BLaER1 treated with 17β-estradiol and CSF1 and Interleukin-3, amounts not matched to agents 10 nM and 100 nM (cell line): ENCODE data around the gene MYO1E.

Experiments
- H3K27ac ChIP-seq, 11 experiments: shearing (Covaris generic); formaldehyde crosslinking; 2 replicates each; pipeline ENCODE4 v1.8.1; 2022
- H3K27me3 ChIP-seq, 11 experiments: shearing (Covaris generic); formaldehyde crosslinking; 2 replicates each; pipeline ENCODE4 v1.8.1; 2022
- H3K36me3 ChIP-seq, 11 experiments: shearing (Covaris generic); formaldehyde crosslinking; 2 replicates each; pipeline ENCODE4 v1.8.1; 2022
- H3K4me1 ChIP-seq, 10 experiments: shearing (Covaris generic); formaldehyde crosslinking; 2 replicates each; pipeline ENCODE4 v1.8.1; 2022
- H3K4me2 ChIP-seq, 11 experiments: shearing (Covaris generic); formaldehyde crosslinking; 2 replicates each; pipeline ENCODE4 v1.8.1; 2022
- H3K4me3 ChIP-seq, 10 experiments: shearing (Covaris generic); formaldehyde crosslinking; 2 replicates each; pipeline ENCODE4 v1.8.1; 2022
- H3K9ac ChIP-seq, 11 experiments: shearing (Covaris generic); formaldehyde crosslinking; 2 replicates each; pipeline ENCODE4 v1.8.1; 2022
- H3K9me3 ChIP-seq, 11 experiments: shearing (Covaris generic); formaldehyde crosslinking; replicated peaks in 1 of 11; 2 replicates each; pipeline ENCODE4 v1.8.1; 2022
- H4K20me1 ChIP-seq, 11 experiments: shearing (Covaris generic); formaldehyde crosslinking; 2 replicates each; pipeline ENCODE4 v1.8.1; 2022
- Cebpa-rat ChIP-seq, 11 experiments: shearing (Covaris generic); IDR thresholded peaks; 2 replicates each; pipeline ENCODE4 v1.8.1; 2022

The MYO1E gene

DNA sequence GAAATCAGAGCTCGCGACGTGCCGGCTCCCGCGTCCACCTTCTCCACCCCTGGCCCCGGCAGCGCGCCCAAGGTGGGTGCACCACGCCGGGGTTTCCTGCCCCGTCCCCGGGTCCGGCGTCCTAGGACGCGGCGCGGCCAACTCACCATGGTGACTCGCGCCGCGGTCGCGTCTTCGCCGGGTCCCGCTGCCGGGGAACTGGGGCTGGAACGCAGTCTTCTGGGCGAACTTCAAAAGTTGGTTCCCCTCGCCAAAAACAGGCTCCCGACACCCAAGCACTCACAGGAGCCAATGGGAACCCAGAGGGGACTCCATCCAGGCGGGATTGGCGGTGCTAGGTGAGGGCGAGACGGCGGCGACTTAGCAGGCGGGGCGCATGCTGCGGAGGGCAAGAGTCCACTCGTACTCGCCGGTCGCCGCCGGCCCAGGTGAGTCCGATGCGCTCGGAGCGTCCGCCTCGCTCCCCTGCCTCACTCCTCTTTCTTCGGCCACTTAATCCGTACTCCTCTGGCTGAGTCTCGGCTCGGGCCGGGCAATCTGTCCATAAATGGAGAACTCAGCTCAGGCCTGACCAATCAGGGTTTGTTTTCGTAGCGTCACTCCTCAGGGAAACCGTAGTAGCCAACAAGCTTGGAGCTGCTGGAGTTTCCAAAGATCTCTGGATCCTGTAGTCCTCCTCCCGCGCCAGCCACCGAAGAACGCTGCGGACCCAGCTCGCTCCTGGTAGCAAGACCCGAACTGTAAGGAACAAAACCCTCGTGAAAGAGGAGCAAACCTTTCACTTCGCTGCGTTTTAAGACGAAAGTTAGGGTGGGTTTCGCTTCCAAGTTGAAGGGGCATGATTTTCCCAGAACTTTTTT, at the start of gene MYO1E:
MYO1E (minus strand) TSS at position 520 of the 860 bp plus-strand sequence; CDS start at position 149, 371 bp downstream.
- H3K4me3 ChIP-seq: peak within 1 kb of the TSS; percentile 58 to 94 (median 70)

DNA sequence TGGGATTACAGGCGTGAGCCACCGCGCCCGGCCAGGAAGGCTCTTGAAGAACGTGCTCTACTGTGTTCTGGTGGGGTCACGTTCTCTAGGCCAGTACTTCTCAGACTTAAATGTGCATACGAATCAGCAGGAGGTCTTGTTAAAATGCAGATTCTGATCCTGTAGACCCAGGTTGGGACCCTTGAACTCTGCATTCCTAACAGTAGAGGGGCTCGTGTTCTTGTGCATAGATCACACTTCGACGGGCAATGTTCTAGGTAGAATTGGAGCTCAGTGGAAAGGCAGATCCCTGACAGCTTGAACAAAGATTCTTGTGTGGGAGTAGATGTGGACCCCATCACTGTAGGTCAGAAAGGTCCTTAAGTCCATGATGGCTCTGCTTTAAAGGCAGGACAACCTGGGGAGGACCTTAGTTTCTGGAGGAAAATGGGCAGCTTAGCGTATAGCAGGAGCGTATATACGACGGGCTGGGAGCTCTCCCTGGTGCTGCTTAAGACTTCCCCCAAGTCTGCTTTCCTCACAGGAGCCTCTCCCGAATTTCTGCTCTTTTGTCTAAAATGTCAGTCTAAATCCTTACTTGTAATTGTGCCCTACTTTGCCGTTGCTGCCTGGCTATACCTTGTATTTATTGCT, 48.4 kb upstream of the MYO1E start:
- Histone ChIP-seq H3K4me3 (no peak overlapping the region), H3K36me3 (no peaks in the 10 kb centered on the region), H3K9ac (no peak overlapping the region), H3K4me2 (no peak overlapping the region), H4K20me1 (no peaks in the 10 kb centered on the region), H3K4me1 (peaks cover 0 to 22% (median 3%) of the 10 kb centered on the region in 10 experiments; a peak in 9 of 20 replicates), H3K27me3 (0 out of 22 replicates have a peak, but pooled peaks cover 0 to 9% (median 0%) of the 10 kb centered on the region in 11 experiments), H3K9me3 (no peaks in the 10 kb centered on the region), H3K27ac (no peak overlapping the region)
- no peak for TF ChIP-seq Cebpa-rat (IDR thresholded peaks at IDR 0.05)

More for the DNA sequence above, at the start of gene MYO1E:
- Histone ChIP-seq H3K36me3 (no peaks in the 10 kb centered on the region), H3K4me1 (peaks cover 3 to 31% (median 17%) of the 10 kb centered on the region in 10 experiments; a peak in 19 of 20 replicates), H3K9me3 (peaks cover 0 to 6% (median 0%) of the 10 kb centered on the region in 11 experiments; a peak in 1 of 22 replicates), H3K27me3 (peaks cover 27 to 64% (median 59%) of the 10 kb centered on the region in 11 experiments), H3K9ac (peak within 1 kb of the TSS; percentile 32 to 89 (median 61); a peak in 21 of 22 replicates), H3K4me2 (peak within 1 kb of the TSS; percentile 85 to 100 (median 97)), H4K20me1 (peaks cover 0 to 27% (median 0%) of the 10 kb centered on the region in 11 experiments; a peak in 6 of 22 replicates), H3K27ac (peak within 1 kb of the TSS in 5 of 11 experiments; percentile 28 to 78 (median 62); a peak in 11 of 22 replicates)
- TF ChIP-seq Cebpa-rat (IDR thresholded peaks at IDR 0.05): no peak

GRCh38 chr15:59420108-59420507, 47.4 kb upstream of the MYO1E start:
- H3K4me2 ChIP-seq: peak overlapping the region in 4 of 11 experiments; percentile 41 to 63 (median 44); a peak in 7 of 22 replicates
- H4K20me1 ChIP-seq: no peaks in the 10 kb centered on the region
- H3K36me3 ChIP-seq: no peaks in the 10 kb centered on the region
- no peak overlapping the region for H3K27ac ChIP-seq
- no peak overlapping the region for H3K9ac ChIP-seq
- peaks cover 0 to 22% (median 3%) of the 10 kb centered on the region in 10 experiments; a peak in 9 of 20 replicates for H3K4me1 ChIP-seq
- TF ChIP-seq Cebpa-rat (IDR thresholded peaks at IDR 0.05): no peak
- no peak overlapping the region for H3K4me3 ChIP-seq
- H3K9me3 ChIP-seq: no peaks in the 10 kb centered on the region
- H3K27me3 ChIP-seq: 0 out of 22 replicates have a peak, but pooled peaks cover 0 to 9% (median 0%) of the 10 kb centered on the region in 11 experiments

DNA sequence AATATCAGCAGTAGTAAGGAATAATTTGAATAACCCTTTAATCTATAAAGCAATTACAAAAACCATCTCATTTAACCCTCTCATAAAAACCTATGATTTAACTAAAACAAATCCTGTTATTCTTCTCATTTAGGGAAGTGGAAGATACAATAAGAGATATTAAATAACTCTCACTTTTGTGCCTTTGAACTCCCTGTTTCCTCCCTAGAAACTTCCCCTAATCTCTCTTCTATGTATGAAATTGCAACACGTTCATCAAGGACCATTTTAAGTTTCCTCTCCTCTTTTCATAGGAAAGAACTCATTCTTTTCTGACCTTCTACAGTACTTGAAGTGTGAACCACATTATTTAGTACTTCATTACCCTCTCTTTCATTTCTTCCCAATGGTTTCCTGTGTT, 46.5 kb upstream of the MYO1E start:
- H3K4me3 ChIP-seq: no peak overlapping the region
- H3K9me3 ChIP-seq: no peaks in the 10 kb centered on the region
- H3K27ac ChIP-seq: no peak overlapping the region
- H4K20me1 ChIP-seq: no peaks in the 10 kb centered on the region
- peaks cover 0 to 24% (median 3%) of the 10 kb centered on the region in 10 experiments; a peak in 9 of 20 replicates for H3K4me1 ChIP-seq
- TF ChIP-seq Cebpa-rat (IDR thresholded peaks at IDR 0.05): no peak
- H3K27me3 ChIP-seq: 0 out of 22 replicates have a peak, but pooled peaks cover 0 to 9% (median 0%) of the 10 kb centered on the region in 11 experiments
- H3K36me3 ChIP-seq: no peaks in the 10 kb centered on the region
- H3K4me2 ChIP-seq: peak overlapping the region in 5 of 11 experiments; percentile 38 to 63 (median 43); a peak in 10 of 22 replicates
- H3K9ac ChIP-seq: no peak overlapping the region

DNA sequence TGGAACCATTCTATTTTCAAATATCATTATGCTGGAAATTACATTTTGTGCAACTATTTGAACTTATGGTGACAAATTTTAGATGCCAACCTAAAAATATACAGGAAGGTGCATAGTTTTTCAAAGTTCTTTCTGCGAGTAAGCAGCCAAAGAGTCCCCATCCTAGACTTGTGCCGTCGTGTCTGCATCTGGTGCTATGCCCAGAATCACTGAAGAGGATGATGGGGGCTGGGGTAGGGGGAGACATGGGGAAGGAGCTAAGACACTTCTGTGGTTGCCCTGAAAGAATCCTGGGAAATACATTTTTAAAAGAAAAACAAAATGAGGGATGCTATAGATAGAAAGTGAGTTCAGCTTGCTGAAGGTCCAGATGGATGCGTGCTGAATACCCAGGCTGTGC, 44.1 kb upstream of the MYO1E start:
- H3K9ac ChIP-seq: no peak overlapping the region
- H3K27ac ChIP-seq: no peak overlapping the region
- H3K9me3 ChIP-seq: no peaks in the 10 kb centered on the region
- peaks cover 10 to 48% (median 22%) of the 10 kb centered on the region in 10 experiments for H3K4me1 ChIP-seq
- H3K4me3 ChIP-seq: no peak overlapping the region
- no peak for TF ChIP-seq Cebpa-rat (IDR thresholded peaks at IDR 0.05)
- H4K20me1 ChIP-seq: no peaks in the 10 kb centered on the region
- no peaks in the 10 kb centered on the region for H3K36me3 ChIP-seq
- no peak overlapping the region for H3K4me2 ChIP-seq
- H3K27me3 ChIP-seq: 0 out of 22 replicates have a peak, but pooled peaks cover 0 to 9% (median 0%) of the 10 kb centered on the region in 11 experiments

DNA sequence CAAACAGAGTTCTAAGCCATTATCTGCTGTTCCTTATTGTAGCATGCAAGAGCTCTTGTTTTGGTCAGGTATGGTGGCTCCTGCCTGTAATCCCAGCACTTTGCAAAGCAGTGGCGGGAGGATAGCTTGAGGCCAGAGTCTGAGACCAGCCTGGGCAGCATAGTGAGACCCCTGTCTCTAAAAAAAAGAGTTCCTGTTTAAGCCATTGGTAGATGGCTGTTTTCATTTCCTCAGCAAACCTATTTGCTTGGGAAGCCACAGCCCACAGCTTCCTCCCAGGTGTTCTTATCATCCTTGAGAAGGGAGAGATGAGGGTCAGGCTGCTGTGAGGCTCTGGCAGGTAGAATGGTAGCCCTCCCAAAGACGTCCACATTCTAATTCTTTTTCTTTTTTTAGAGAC, 40.9 kb upstream of the MYO1E start:
- Histone ChIP-seq H3K9me3 (no peaks in the 10 kb centered on the region), H3K36me3 (no peaks in the 10 kb centered on the region), H3K9ac (no peak overlapping the region), H4K20me1 (no peaks in the 10 kb centered on the region), H3K4me1 (peaks cover 12 to 62% (median 38%) of the 10 kb centered on the region in 10 experiments), H3K4me2 (peak overlapping the region in 10 of 11 experiments; percentile 8 to 95 (median 46); a peak in 14 of 22 replicates), H3K27ac (no peak overlapping the region), H3K4me3 (no peak overlapping the region), H3K27me3 (0 out of 22 replicates have a peak, but pooled peaks cover 0 to 8% (median 0%) of the 10 kb centered on the region in 11 experiments)
- TF ChIP-seq Cebpa-rat (IDR thresholded peaks at IDR 0.05): no peak

GRCh38 chr15:59410391-59410896, 37.8 kb upstream of the MYO1E start:
- Histone ChIP-seq H3K4me2 (peak overlapping the region in 7 of 11 experiments; percentile 11 to 95 (median 67); a peak in 13 of 22 replicates), H3K27ac (peak overlapping the region in 5 of 11 experiments; percentile 5 to 67 (median 45); a peak in 8 of 22 replicates), H3K9ac (peak overlapping the region in 4 of 11 experiments; percentile 15 to 35 (median 32); a peak in 6 of 22 replicates), H3K36me3 (no peaks in the 10 kb centered on the region), H3K4me1 (peaks cover 25 to 90% (median 66%) of the 10 kb centered on the region in 10 experiments), H3K4me3 (no peak overlapping the region; a peak in 1 of 20 replicates), H4K20me1 (no peaks in the 10 kb centered on the region), H3K27me3 (no peaks in the 10 kb centered on the region), H3K9me3 (no peaks in the 10 kb centered on the region)
- TF ChIP-seq Cebpa-rat (IDR thresholded peaks at IDR 0.05): no peak

DNA sequence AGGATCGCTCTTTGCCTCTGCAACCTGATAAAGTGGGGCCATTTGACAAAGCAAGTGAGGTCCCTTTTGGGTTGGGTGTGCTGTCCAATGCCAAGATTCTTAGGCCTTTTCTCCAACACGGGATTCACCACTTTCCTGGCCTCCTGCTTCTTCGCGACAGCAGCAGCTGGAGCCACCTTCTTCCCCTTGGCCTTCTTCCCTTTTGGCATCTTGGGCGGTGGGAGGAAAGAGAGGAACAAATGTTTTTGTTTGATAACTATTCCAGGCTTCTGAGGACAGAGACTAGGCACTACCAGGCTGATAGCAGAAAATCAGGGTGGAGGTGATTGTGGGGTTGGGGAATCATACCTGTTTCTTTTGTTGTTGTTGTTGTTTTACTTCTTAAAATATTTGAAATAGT, 35.3 kb upstream of the MYO1E start:
- no peaks in the 10 kb centered on the region for H3K36me3 ChIP-seq
- H3K9ac ChIP-seq: peak overlapping the region in 2 of 11 experiments; percentile 19 to 72; a peak in 2 of 22 replicates
- H3K27me3 ChIP-seq: no peaks in the 10 kb centered on the region
- H3K4me1 ChIP-seq: peaks cover 17 to 99% (median 65%) of the 10 kb centered on the region in 10 experiments
- peak overlapping the region in 8 of 11 experiments; percentile 46 to 95 (median 78); a peak in 14 of 22 replicates for H3K4me2 ChIP-seq
- peak overlapping the region in 7 of 11 experiments; percentile 41 to 87 (median 70); a peak in 11 of 22 replicates for H3K27ac ChIP-seq
- no peaks in the 10 kb centered on the region for H4K20me1 ChIP-seq
- no peak for TF ChIP-seq Cebpa-rat (IDR thresholded peaks at IDR 0.05)
- no peaks in the 10 kb centered on the region for H3K9me3 ChIP-seq
- H3K4me3 ChIP-seq: no peak overlapping the region; a peak in 1 of 20 replicates
